D341Med (cell line): Measurements from ENCODE around the gene KLF15.

Experiments used
- DNase-seq: peaks from one replicate; pipeline ENCODE4 v3.0.0; 2012; ENCODE audit warnings: low spot score

Gene KLF15

GRCh38 chr3:126306397-126306796, 50.8 kb downstream of the KLF15 start:
- no peak for DNase-seq

- no peak for DNase-seq
Observed at GRCh38 chr3:126305427-126305826, 51.8 kb downstream of the KLF15 start.

GRCh38 chr3:126304704-126305103, 52.5 kb downstream of the KLF15 start:
- no peak for DNase-seq

- DNase-seq, result no peak
Observed at GRCh38 chr3:126304291-126304690, 52.9 kb downstream of the KLF15 start.

GRCh38 chr3:126303272-126303671, 53.9 kb downstream of the KLF15 start:
- DNase-seq, result no peak

GRCh38 chr3:126300761-126301481, 56.3 kb downstream of the KLF15 start:
- DNase-seq, result no peak

GRCh38 chr3:126300001-126300760, 57.0 kb downstream of the KLF15 start:
- no peak for DNase-seq

- no peak for DNase-seq
Observed at GRCh38 chr3:126295407-126295939, 61.7 kb downstream of the KLF15 start.

- DNase-seq, result no peak
Observed at GRCh38 chr3:126294211-126294808, 62.9 kb downstream of the KLF15 start.

GRCh38 chr3:126293370-126294082, 63.7 kb downstream of the KLF15 start:
- DNase-seq, result no peak
